ENCODE measurements around the gene DNAJC5G.
"Not testable (repeated sequence)": the region's sequence is repeated elsewhere in the genome, so short reads cannot be mapped to it uniquely, and the experiment has no call there.

DNAJC5G gene

DNA sequence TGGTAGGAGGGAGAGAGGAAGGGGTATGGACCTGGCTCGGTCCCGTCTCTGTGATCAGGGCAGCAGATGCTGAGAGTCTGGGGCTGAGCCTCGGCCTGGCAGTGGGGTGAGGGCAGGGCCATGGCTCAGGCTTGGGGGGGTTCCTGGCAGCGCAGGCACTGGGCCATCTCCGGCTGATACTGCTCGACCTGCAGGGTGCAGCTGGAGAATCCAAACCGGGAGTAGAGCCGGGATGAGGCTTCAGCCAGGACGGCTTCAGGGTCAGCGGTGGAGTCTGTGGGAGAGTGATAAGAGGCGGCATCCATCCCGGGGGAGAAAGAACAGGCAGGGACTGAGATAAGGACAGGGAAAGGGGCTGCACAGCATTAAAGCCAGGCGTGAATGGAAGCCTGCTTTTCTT, 20.0 kb upstream of the DNAJC5G start:
- DNase-seq: no peak

GRCh38 chr2:27255660-27256059, 19.6 kb upstream of the DNAJC5G start:
- no peak for DNase-seq

DNA sequence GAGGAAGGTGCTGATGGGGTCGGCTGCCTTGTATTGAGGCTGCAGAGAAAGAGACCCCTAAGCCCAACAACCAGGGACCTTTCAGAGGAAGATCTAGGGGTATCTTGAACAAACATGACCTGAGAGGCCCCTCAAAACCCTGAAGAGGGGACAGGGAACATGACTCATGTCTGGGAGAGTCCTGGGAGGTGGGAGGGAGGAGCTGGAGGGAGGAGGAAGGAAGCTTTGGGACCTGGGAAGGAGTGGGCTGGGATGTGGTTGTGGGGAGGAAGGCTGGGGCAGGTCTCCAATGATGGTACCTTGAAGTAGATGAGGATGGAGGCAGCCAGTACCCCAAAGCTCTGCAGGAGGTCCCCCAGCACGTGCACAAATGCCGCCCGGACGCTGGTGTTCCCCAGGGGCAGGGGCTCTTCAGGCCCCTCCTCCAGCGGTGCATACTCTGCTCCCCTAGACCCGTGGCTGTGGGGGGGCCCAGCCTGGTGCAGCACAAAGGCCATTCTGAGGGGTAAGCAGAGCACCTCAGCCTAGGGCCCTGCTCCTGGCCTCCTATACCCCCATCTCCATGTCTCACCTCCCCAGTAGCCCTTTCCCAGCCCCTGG, 18.3 kb upstream of the DNAJC5G start:
- no peak for DNase-seq

- no peak for DNase-seq
These were observed 17.2 kb upstream of the DNAJC5G start for GRCh38 chr2:27258051-27258450.

DNA sequence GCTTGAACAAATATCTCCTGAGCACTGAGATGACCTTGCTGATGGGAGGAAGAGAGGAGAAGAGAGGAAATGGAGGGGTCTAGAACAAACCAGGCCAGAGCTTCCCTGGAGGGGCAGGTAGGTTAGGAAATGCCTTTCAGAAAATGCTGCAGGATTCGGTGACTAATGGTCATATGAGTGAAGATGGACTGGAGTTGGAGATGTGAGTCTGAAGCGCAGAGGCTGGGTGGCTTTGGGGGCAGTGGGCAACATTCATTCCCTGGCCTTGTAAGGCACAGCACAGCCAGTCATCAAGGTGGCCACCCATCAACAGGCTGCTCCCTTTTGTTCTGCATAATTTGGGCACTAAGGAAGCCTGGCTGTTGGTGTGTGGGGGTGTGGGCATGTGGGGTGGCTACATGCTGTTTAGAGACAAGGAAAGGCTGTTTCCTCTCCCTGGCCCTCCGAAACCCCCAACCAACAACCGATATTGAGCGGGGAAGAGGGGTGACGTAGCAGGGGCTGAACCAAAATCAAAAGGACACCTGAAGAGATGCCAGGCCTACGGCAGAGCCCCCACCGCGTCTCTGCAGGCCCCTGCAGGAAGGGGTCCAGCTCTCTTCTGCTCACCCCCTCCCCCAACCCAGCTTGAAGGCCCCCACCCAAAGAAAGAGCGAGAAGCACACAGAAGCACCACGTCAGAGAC, 13.8 kb upstream of the DNAJC5G start:
- DNase-seq: no peak

GRCh38 chr2:27261926-27262298, 13.3 kb upstream of the DNAJC5G start:
- DNase-seq: no peak

DNA sequence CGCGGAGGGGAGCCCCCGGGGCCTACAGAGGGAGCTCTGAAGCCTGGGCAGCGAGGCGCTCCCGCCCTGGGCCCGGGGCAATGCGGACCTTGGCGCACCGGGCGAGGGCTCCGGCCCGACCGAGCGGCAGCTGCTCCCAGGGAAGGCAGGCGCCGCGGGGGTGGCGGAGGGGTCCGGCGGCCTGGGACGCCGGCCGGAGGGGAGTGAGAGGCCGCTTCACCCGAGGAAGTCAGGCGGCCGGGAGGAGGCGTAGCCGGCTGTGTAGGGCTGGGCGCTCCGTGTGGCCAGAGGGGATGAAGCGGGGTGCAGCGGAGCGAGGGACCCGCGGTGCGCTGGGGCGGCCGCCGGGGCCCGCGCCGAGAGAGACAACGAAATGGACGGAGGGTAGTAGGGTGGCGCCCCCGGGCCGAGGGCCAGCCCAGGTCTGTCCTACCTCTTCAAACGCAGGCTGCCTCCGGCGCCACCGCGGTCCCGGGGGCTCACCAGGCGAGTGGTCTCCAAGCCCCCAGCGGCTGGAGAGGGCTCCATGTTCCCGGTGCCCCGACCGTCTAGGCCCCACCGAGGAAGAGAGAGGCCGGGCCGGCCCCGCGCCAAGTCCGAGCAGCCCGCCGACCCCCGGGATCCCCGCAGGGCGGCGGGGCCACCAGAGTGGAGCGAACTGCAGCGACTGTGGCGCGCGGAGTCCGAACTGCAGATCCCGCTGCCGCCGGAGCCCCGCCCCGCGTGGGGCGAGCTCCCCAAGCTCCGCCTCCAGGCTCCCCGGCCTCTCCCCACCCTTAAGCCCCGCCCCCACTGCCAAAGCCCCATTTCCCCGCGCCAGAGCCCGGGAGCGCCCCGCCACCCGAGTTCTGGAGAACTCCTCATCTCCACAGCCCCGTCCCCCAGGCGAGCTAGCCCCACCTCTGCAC, 12.6 kb upstream of the DNAJC5G start, which contains the start of gene SLC30A3:
SLC30A3 (minus strand) TSS at position 669 of the 908 bp plus-strand sequence; CDS start at position 528, 141 bp downstream.
- peak; percentile 46 for DNase-seq

DNA sequence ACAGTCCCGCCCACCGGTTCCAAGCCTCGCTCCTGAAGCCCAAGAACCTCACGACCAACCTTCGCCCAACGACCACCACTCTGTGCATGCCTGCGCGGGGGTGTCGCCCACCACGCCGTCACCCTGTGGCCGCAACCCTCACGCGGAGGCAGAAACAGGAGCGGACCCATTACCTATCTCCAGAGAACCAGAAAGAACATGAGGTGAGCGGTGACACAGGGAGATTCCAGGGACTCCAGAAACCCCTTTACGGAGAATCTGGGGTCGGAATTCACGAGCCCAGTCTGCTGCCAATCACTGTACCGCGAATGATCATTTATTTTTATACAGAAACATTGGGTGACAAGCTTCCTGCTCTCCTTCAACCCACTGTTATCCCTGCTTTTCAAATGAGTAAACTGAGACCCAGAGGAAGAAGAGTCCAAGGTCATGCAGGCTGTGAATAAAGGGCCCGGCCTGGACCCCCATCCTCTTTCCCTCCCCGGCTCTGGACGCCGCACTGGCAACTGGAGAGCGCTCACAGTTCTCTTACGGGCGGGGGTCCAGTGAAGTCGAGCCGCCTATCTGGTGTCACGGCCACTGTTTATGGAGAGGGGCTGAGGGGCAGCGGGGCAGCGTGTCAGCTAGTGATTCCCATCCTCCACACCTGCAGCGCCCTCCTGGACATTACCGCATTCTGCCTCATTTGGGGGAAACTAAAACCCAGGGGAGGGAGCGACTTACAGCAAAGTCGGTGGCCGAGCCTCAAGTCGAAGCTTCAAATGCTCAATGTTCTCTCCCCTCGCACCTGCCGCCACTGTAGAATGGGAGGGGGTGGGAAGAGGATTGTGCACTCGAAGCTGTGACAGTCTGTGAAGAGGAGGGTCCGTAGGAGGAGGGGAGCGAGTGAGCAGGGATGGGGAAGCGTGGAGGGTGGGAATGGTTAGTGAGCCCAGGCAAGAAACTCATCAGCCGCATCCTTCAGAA, 11.7 kb upstream of the DNAJC5G start:
- DNase-seq: peak; percentile 20

DNA sequence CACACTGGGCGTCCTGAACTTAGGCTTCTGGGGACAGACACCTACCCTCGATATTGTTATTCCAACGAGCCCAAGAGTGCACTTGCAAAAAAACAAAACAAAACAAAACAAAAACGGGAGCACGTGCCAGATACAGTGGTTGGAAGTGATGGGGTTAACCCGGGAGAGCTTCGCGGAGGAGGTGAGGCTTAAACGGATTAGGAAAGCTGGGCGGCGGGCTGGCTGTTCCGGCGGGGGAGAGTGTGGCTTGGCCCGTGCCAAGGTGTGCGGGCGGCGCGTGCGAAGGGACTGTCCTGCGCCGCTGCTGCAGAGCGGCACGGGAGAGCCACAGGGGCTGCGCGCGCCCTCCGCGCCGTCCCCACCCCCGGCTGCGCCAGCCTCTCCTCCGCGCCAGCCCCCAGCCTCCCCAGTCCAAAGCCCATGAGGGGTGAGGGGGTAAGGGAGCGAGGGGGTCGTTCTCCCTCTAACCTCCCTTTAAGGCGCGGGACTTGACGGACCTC, 10.9 kb upstream of the DNAJC5G start:
- DNase-seq: peak; percentile 13

DNA sequence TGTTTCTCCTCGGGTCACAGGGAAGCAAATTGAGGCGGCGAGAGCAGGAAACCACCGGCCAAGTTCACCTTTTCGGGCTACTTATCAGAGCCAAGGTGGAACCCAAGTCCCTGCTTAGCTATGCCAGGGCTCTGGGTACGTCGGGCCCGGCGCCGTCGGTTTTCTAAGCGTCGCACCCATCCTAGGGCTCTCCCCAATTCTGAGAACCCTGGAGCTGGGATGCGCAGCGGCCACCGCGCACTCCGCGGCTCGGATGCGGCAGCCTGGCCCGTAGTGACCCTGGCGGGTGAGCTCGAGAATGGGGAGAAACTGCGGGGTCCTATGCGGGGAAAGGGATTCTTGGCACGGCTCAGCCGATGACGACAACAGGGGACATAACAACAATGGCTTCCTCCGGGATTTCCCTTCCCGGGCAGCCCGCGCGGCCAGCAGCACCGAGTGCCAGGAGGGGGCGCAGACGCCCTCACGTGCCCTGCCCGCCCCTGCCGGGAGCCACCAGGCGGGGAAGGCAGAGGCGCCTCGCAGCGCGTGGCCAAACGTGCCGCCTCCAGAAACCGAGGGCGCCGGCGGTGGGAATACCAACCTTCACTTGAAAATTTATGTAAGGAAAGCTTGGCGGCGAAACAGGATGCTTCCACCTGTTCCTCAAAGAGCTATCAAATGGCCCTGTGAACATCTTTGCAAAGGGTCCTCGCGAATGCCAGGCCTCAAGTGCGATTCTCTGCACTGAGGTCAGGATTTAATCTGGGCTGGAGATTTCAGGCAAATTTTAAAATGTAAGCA, 10.3 kb upstream of the DNAJC5G start:
- DNase-seq: peak; percentile 88

- no peak for DNase-seq
These were observed 9.7 kb upstream of the DNAJC5G start for GRCh38 chr2:27265536-27265870.

- not testable (repeated sequence) for DNase-seq
These were observed 6.9 kb upstream of the DNAJC5G start for GRCh38 chr2:27268296-27268695.

GRCh38 chr2:27270131-27270530, 5.1 kb upstream of the DNAJC5G start:
- no peak for DNase-seq

DNA sequence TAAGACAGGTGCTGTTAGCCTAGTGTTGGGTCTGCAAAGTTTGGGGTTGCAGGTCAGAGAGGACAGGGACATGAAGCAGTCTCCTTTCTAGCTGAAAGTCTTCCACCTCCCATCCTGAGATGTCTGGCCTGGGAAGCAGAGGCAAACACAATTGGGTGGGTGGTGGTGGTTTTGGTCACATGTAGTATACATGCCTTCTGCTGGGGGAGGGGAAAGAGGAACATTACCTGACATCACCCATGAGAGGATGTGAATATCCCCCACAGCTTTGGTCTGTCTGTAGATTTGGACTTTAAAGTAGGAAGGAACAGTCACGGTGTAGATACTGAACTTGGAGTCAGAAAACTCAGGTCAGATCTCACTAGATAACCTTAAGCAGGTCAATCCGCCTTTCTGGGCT, 4.6 kb upstream of the DNAJC5G start:
- no peak for DNase-seq

DNA sequence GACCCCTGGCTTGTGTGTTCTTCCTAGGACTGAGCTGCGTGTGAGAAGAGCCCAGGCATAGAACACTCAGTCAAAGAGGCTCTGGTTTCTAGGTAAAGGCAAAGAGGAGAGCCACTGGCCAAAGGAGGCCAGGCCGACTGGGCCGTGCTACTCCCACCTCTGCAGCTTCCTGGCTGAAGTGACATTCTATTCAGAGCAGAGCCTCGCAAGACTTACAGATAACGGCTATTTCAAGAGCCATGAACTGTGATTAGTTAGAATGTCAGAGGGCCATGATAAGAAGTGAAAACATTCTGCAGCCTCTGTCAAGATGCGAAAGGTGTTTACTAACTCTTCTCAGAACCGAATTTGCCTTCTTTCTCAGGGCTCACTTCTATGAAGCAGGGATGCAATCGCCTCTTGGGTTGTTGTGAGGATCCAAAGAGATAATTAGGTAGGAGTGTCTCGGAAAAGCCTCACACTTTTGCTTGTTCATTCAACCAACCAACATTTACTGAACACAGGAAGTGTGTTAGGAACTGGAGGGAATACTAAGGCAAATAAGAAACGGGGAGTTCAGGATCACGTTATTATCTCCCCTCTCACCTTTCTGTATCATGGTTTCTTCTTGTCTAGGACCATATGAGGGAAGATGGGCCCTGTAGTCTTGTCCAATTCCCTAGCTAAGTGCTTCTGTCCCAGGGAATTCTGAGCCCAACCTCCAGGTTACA, 3.4 kb upstream of the DNAJC5G start:
- DNase-seq: no peak

DNA sequence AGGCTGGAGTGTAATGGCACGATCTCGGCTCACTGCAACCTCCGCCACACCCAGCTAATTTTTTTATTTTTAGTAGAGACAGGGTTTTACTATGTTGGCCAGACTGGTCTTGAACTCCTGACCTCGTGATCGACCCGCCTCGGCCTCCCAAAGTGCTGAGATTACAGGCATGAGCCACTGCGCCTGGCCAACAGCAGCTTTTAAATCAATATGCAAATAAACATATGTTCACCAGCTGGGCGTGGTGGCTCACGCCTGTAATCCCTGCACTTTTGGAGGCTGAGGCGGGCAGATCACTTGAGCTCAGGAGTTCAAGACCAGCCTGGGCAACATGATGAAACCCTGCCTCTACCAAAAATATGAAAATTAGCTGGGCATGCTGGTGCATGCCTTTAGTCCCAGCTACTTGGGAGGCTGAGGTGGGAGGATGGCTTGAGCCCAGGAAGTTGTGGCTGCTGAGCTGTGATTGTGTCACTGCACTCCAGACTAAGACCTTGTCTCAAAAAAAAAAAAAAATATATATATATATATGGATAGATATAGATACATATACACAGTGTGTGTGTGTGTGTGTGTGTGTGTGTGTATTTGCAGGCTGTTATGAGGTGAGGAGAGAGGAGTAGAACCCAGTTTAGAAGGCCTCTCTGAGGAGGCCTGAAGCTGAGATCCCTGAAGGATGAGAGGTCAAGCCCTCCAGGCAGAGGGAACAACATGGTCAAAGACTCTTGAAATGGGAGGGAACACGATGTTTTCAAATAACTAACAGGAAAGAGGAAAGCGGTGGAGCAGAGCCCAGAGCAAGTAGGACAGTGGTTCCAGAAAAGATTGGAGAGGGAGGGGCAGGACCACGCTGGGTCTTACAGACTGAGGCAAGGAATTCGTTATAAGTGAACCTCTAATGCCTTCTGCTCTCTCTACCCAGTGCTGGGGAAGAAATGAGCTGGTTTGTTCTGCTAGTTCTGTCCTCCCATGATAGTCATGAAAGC, 2.4 kb upstream of the DNAJC5G start:
- not testable (repeated sequence) for DNase-seq

DNA sequence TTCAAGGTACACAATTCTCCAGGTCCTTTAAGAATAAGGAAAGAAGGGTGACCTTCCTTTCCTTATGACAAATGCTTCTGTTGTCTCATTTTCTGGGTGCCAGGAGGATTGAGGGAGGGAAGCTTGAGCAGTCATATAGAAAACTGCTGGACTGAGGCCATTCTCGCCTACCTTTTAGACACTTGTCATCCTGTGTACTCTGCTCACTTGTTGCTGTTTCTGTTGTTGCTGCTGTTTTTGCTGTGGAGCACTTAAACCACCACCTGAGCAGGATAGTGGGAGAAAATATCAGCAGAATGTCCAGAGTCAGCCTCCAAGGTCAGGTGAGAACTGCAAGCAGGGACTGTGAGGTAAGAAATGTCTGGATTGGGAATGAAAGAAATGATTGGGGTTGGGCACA, 2.8 kb downstream of the DNAJC5G start:
- no peak for DNase-seq

- no peak for DNase-seq
These were observed 5.6 kb downstream of the DNAJC5G start for GRCh38 chr2:27280826-27281225.

GRCh38 chr2:27281442-27281841, 6.2 kb downstream of the DNAJC5G start:
- DNase-seq: no peak
